Activated T-cell treated with anti-CD3 and anti-CD28 coated beads for 4 hours (primary cell): Measurements from ENCODE around the gene SLC9A9.
"Not testable (repeated sequence)": the region's sequence is repeated elsewhere in the genome, so short reads cannot be mapped to it uniquely, and the experiment has no call there.

ENCODE experiments used
- DNase-seq: peaks from one replicate; pipeline ENCODE4 v3.0.0-alpha.2; 2020

Gene SLC9A9

DNA sequence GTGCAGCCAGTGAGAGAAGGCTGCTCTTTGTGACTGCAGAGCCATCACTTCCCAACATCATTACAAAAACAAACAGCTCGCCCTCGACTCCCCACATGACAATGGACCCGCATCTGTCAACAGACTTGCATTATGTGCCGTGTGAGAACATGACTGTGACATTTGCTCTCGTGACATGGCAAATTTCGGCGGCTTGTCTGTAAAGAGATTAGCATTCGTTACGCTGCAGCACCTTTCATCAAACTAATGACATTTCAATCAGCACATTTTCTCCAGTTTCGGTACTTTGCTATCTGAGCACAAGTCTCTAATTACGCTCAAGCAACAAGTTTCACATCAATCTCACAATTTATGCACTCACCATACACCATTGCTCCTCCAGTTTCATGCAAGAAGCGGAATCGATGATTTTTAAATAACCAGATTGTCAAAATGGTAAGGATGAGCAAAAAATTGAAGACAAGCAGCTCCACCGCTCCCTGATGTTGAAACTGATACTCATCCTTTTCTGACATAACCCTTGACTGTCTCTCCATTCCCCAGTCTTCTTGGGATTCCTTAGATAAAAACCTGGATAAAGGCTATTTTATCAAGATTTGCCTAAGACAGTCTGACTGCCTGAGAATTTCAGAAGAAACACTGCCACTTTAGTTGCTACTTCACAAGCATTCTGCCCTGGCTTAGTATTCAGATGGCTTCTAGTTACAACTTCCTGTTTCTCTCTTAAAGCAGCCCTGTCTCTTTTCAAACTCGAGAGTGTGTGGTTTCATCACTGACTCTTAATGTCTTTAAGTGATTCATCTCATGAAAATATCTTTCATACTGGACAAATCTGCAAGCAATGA is at the start of gene SLC9A9:
Gene SLC9A9, minus strand, starts transcription at position 682 of the 845 bp plus-strand sequence. Its CDS starts 146 bp downstream, at position 536.
- DNase-seq: no peak

DNA sequence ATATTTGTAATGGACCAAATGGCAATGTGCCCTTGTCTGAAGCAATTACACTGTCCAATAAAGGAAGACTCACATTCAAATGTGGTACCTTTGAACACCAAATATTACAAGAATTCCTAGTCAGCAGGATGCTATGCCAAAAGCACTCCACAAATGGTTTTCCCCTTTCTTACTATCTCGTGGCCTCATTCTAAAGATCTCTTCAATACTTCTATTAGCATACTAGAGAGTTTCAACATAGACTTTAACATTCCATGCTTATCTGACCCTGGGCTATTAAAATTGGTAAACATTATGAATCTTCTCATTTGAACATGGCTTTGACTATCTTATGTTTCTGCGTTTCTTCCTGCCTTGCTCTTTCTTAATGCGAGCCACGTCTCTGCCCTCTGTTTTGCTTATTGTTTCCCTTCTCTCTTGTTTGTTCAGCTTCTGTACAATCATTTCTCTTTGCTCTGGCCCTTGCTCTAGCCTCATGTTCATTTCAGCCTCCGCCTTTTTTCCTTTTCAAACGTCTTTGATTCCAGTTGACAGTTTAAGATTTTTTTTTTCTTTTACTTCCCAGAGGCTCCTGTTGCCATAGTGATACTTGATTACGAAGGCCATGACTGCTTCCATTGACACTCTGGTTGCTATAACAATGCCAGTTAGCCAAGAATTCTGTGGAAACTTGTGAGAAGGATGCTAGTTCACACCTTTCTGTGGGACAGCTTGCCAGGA is 49.5 kb upstream of the SLC9A9 start:
- DNase-seq: no peak

DNA sequence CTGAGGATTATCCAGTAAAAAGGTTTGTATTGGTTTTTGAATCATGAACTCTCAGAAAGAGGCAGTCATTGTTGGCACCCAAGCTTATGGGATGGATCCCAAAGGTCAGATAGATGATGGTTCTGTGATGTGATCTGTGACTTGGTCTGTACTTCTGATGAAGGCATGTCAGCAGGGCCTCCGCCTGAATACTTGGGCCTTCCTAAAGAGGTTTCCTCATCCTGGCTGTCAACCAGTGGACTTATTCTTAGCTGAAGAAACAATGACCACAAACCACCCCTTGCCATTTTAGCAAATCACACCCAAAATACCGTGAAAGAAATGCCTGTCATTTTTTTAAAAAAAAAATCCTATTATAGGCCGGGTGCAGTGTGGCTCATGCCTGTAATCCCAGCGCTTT is 48.2 kb upstream of the SLC9A9 start:
- DNase-seq: no peak

- no peak for DNase-seq
These were observed 47.5 kb upstream of the SLC9A9 start for GRCh38 chr3:143895805-143896204.

DNA sequence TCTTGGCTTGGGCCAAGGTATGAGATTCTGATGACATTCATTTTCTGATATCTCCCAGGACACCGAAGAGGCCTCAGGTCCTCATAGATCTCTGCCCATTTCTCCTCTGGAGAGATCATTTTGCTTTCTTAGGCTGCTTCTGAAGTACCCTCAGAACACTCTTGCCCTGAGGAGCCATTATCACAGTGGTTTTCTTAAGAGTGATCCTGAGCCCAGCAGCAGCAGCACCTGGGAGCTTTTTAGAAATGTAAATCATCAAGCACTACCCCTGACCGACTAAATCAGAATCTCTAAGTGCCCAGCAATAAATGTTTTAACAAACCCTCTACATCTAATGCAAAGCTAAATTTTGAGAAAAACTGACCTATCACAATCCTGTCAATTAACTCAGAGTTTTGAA is 40.6 kb upstream of the SLC9A9 start:
- DNase-seq: no peak

- DNase-seq: no peak
These were observed 39.9 kb upstream of the SLC9A9 start for GRCh38 chr3:143888166-143888565.

GRCh38 chr3:143885780-143886427 is 37.6 kb upstream of the SLC9A9 start:
- DNase-seq: no peak

GRCh38 chr3:143884861-143885260 is 36.6 kb upstream of the SLC9A9 start:
- no peak for DNase-seq

DNA sequence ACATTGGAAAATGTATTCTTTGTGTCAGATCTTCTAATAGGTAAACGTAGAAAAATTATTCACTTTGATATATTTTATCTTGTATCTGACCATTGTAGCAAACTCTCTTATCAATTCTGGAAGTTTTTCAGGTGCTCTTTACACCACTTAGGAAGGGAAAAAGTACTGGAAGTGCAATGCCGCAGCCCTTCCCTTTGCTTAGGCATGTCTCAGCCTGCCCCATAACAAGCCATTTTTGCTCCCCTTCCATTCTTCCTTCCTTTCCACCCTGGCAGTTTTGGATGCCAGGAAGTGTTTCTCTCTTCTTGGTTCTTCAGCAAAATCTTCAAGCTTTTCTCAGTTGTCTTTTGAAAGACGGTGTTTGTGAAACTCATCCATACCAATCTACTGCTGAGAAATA is 34.9 kb upstream of the SLC9A9 start:
- DNase-seq: no peak

DNA sequence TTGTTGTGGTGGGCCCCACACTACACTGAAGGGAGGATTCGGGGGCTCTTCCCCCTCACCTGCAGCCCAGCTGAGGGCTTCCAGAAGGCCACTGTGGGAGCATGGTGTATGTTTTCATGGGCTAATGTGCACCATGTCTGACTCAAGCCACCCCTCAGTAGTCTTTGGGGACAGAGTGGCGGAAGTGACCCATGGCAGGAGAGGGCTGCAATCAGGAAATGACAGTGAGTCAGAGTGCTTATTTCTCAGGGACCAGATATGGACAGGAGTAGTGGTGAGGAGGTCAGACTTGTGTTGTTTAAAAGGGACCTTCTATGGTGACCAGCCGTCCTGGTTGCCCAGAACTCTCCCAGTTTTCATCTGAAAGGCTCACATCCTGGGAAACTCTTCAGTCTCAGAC is 32.8 kb upstream of the SLC9A9 start:
- DNase-seq: no peak

- no peak for DNase-seq
These were observed 27.3 kb upstream of the SLC9A9 start for GRCh38 chr3:143875546-143875945.

- DNase-seq: not testable (repeated sequence)
These were observed 25.3 kb upstream of the SLC9A9 start for GRCh38 chr3:143873553-143873952.

DNA sequence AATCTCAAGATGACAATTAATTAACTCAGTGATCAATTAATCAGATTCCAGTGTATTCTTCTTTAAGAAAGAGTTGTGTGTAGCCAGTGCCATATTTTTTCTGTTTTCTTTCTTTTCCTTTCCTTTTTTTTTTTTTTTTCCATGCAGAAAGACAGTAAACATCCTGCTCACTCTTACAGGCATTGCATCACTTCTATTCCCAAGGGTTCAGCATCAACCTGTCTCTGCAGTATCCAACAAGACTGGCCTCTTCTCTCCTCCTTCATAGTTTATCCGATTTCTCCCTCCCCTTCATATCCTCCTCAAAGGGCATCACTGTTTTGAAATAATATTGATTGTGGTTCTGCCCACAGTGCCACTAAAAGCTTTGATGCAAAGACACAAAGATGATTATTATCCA is 17.0 kb upstream of the SLC9A9 start:
- DNase-seq: no peak

DNA sequence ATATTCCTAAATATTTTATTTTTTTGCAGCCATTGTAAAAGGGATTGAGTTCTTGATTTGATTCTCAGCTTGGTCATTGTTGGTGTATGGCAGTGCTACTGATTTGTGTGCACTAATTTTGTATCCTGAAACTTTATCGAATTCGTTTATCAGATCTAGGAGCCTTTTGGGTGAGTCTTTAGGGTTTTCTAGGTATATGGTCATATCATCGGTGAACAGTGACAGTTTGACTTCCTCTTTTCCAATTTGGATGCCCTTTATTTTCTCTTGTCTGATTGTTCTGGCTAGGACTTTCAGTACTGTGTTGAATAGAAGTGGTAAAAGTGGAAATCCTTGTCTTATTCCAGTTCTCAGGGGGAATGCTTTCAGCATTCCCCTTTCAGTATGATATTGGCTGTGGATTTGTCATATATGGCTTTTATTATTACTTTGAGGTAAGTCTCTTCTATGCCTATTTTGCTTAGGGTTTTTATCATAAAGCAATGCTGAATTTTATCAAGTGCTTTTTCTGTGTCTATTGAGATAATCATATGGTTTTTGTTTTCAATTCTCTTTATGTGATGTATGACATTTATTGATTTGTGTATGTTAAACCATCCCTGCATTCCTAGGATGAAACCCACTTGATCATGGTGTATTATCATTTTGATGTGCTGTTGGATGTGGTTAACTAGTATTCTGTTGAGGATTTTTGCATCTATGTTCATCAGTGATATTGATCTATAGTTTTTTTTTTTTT is 11.4 kb upstream of the SLC9A9 start:
- no peak for DNase-seq

DNA sequence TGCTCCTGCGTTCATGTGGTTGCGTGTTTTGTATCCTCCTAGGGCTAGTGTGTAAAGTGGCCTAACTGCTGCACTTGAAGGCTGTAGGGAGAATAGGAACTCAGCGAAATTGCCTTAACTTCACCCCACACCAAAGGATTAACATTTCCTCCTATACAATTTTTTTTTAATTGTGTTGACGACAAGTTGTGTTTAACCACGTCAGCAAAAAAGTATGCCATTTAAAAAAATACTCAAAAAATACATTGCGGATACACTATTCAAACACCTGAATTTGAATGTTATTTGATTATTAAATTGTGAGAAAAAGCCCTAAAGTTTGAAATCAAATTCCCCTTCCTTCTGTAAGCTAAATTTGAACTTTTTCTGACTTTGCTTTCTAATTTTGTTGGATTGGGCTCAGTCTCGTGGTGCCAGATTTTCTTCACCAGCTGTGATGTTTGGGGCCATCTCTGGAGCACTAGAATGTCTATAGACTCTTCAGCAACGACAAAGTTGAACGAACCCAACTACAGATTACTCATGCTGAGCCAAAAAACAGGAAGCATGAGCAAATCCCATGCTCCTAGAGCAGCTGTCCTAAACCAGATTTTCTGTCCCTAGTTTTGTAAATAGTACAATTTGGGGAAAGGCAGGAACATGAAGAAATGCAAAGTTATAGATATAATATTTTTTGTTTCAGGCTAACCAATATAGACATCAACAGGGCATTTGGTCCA is 8.1 kb upstream of the SLC9A9 start:
- no peak for DNase-seq

GRCh38 chr3:143855183-143855582 is 6.9 kb upstream of the SLC9A9 start:
- DNase-seq: no peak

- no peak for DNase-seq
These were observed 3.2 kb upstream of the SLC9A9 start for GRCh38 chr3:143851331-143852017.

GRCh38 chr3:143850877-143851276 is 2.6 kb upstream of the SLC9A9 start:
- no peak for DNase-seq

GRCh38 chr3:143849854-143850549 is 1.7 kb upstream of the SLC9A9 start:
- no peak for DNase-seq

GRCh38 chr3:143848704-143849103 is 436 bp upstream of the SLC9A9 start:
- DNase-seq: no peak

GRCh38 chr3:143843587-143843986 is 4.7 kb downstream of the SLC9A9 start:
- no peak for DNase-seq
